LNCaP clone FGC (cell line): Measurements from ENCODE around the gene OOEP.
"Not testable (repeated sequence)": the region's sequence is repeated elsewhere in the genome, so short reads cannot be mapped to it uniquely, and the experiment has no call there.

Experiments used
- DNase-seq: peaks from one replicate; pipeline ENCODE4 v3.0.0-alpha.2; 2011; ENCODE audit warnings: low read depth
- H3K4me3 ChIP-seq: 2 replicates; pipeline ENCODE4 v1.5.1; 2011; ENCODE audit warnings: mild to moderate bottlenecking, low read depth, low read length, control low read depth
- CTCF ChIP-seq: IDR thresholded peaks from 2 replicates; pipeline ENCODE4 v1.5.1; 2012; ENCODE audit warnings: mild to moderate bottlenecking; ENCODE audit not compliant: control insufficient read depth, insufficient read depth; ENCODE audit errors: extremely low read depth

The OOEP gene

DNA sequence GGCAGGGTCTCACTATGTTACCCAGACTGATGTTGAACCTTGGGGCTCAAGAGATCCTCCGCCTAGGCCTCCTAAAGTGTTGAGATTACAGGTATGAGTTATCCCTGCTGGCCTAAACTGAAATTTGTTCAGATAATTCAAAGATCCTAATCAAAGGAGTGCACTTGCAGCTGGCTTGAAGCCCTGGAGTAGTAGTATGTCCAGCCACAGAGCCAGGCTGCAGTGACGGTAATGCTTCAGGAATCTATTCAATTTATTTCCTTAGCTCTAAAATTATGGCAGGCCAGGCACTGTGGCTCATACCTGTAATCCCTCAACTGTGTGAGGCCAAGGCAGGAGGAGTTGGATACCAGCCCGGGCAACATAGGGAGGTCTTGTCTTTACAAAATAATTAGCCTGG, 23.6 kb upstream of the OOEP start:
- no peak for DNase-seq
- no peak overlapping the region for H3K4me3 ChIP-seq
- TF ChIP-seq CTCF = no peak

DNA sequence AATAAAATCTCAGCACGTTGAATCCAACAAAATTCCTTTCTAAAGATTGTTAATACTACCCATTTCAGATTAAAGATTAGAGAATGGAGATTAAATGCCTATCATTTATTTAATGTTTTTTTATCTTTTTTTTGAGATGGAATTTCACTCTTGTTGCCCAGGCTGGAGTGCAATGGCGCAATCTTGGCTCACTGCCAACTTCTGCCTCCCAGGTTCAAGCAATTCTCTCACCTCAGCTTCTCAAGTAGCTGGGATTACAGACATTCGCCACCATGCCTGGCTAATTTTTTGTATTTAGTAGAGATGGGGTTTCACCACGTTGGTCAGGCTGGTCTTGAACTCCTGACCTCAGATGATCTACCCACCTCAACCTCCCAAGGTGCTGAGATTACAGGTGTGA, 22.5 kb upstream of the OOEP start:
- not testable (repeated sequence) for H3K4me3 ChIP-seq, DNase-seq

DNA sequence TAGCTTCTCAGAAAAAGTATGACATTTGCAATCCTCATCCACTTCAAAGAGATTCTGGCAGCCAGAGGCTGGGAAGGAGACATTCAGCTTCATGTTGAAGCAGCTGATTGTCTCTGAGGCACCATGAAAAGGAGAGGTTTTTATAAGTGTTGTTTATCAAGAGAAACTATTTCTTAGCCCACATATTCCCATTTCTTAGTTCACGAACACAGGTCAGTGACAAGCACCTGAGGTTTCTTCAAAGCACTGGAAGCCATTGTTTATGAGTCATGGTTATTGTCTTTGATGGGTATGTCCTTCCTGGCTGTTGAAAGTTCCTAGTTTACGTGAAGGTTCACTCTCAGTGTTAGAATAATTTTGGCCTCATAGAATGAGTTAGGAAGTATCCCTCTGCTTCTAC, 22.0 kb upstream of the OOEP start:
- DNase-seq = no peak
- TF ChIP-seq CTCF = no peak
- no peak overlapping the region for H3K4me3 ChIP-seq

GRCh38 chr6:73389854-73390253, 20.2 kb upstream of the OOEP start:
- H3K4me3 ChIP-seq = no peak overlapping the region
- TF ChIP-seq CTCF = no peak
- DNase-seq = no peak

GRCh38 chr6:73388800-73389512, 19.3 kb upstream of the OOEP start:
- TF ChIP-seq CTCF = peak; percentile 75
- DNase-seq = peak; percentile 2
- peak overlapping the region; percentile 39 for H3K4me3 ChIP-seq

- H3K4me3 ChIP-seq = peak overlapping the region; percentile 39; the same call in 1 of the 2 replicates
- DNase-seq = no peak
- no peak for TF ChIP-seq CTCF
Observed at GRCh38 chr6:73388433-73388799, 18.7 kb upstream of the OOEP start.

DNA sequence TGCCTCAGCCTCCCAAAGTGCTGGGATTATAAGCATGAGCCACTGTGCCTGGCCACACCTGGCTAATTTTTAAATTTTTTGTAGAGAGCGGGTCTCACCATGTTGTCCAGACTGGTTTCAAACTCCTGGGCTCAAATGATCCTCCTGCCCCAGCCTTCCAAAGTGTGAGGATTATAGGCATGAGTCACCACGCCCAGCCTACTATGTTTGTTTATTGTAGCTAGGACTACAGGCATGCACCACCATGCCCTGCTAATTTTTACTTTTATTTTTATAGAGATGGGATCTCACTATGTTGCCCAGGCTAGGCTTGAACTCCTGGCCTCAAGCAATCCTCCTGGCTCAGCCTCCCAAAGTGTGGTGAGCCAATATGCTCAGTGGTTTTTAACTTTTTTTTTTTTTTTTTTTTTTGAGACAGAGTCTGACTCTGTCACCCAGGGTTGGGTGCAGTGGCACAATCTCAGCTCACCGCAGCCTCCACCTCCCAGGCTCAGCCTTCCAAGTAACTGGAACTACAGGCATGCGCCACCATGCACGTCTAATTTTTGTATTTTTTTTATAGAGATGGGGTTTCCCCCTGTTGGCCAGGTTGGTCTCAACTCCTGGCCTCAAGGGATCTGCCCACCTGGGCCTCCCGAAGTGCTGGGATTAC, 12.9 kb upstream of the OOEP start:
- H3K4me3 ChIP-seq = no peak overlapping the region
- no peak for TF ChIP-seq CTCF
- no peak for DNase-seq

GRCh38 chr6:73381531-73381930, 11.8 kb upstream of the OOEP start:
- not testable (repeated sequence) for DNase-seq, H3K4me3 ChIP-seq
